Spleen (tissue), 11 donors: ENCODE results near the gene HNRNPA2B1. TPM values are rescaled to one million over a fixed set of nuclear protein-coding genes. Genes with fewer than 3 reads are reported as not detected.

Source experiments
- DNase-seq: peaks from one replicate; pipeline ENCODE4 v3.0.0-alpha.2; 2020
- H3K27ac ChIP-seq, 8 donors: fragments of 200-600 bp; sonication (generic) in 7 of 8; 1 replicate in 4 of 8; 2 replicates in 4 of 8; pipeline versions ENCODE4 v1.5.0 to v1.8.0; 2016 to 2021; ENCODE audit warnings: inconsistent platforms in 4 of 8, mild to moderate bottlenecking in 4 of 8, moderate library complexity in 1 of 8
- H3K27me3 ChIP-seq, 7 donors: fragments of 200-600 bp; sonication (generic) in 6 of 7; replicated peaks in 1 of 7; 1 replicate in 4 of 7; 2 replicates in 3 of 7; pipeline versions ENCODE4 v1.5.0 to v1.8.0; 2016 to 2021; ENCODE audit warnings: inconsistent platforms in 3 of 7, mild to moderate bottlenecking in 1 of 7
- H3K36me3 ChIP-seq, 6 donors: fragments of 200-600 bp; sonication (generic) in 5 of 6; 1 replicate in 4 of 6; 2 replicates in 2 of 6; pipeline versions ENCODE4 v1.5.0 to v1.8.0; 2016 to 2021; ENCODE audit warnings: inconsistent platforms in 2 of 6
- H3K4me1 ChIP-seq, 6 donors: fragments of 200-600 bp; sonication (generic) in 5 of 6; 1 replicate in 3 of 6; 2 replicates in 3 of 6; pipeline versions ENCODE4 v1.5.0 to v1.8.0; 2016 to 2021; ENCODE audit warnings: inconsistent platforms in 3 of 6
- H3K4me3 ChIP-seq, 8 donors: fragments of 200-600 bp; sonication (generic) in 7 of 8; 1 replicate in 4 of 8; 2 replicates in 4 of 8; pipeline versions ENCODE4 v1.5.0 to v1.8.0; 2016 to 2021; ENCODE audit warnings: inconsistent platforms in 4 of 8, mild to moderate bottlenecking in 4 of 8, moderate library complexity in 2 of 8
- H3K9me3 ChIP-seq, 8 donors: fragments of 200-600 bp; sonication (generic) in 7 of 8; 1 replicate in 4 of 8; 2 replicates in 4 of 8; pipeline versions ENCODE4 v1.5.0 to v1.8.0; 2016 to 2021; ENCODE audit warnings: inconsistent platforms in 4 of 8
- POLR2A ChIP-seq, 3 donors: fragments of 450-650 bp; IDR thresholded peaks; one replicate each; pipeline ENCODE4 v1.5.1; 2017; ENCODE audit warnings: antibody characterized with exemption in 3 of 3, mild to moderate bottlenecking in 1 of 3
- POLR2AphosphoS5 ChIP-seq, 3 donors: sonication (generic); formaldehyde crosslinking; IDR thresholded peaks; one replicate each; pipeline ENCODE4 v1.5.1; 2017; ENCODE audit warnings: antibody characterized with exemption in 3 of 3
- WGBS, 5 donors: extraction: QIAGEN DNeasy Blood & Tissue Kit in 3 of 5; methylation state at CpG; one replicate each; pipeline versions ENCODE4 v1.1.5 to v1.1.7; 2013 to 2018; 5-methylcytosine and 5-hydroxymethylcytosine counted together
- intact Hi-C: fragments of 100-400 bp; cut with DNase I; formaldehyde crosslinking; loops from one replicate; pipeline ENCODE4 v1.15.0; 2023; ENCODE audit warnings: low total_unique reads
- polyA plus RNA-seq, 3 donors: library from polyadenylated mRNA; stranded (reverse); fragments of 200-250 nt; gene quantifications; one replicate each; pipeline ENCODE4 v1.2.1, GENCODE V29; 2013
- total RNA-seq, 7 donors: library from RNA; depleted of rRNA in 3 of 7; stranded (reverse); fragments of >200 nt in 3 of 7; fragmentation: NEBNext Ultra II Directional in 4 of 7; extraction: Animal tissue kit (Norgen Biotek cat#: 25700) in 4 of 7; gene quantifications; one replicate each; pipeline versions ENCODE4 v1.1.0 to v1.2.1, GENCODE V29; 2016 to 2021
- TF ChIP-seq, protein P1 (sequence below), 11 experiments: fragments of 200-600 bp in 7 of 11; fragments of 450-650 bp in 4 of 11; sonication (generic) in 4 of 11; IDR thresholded peaks in 8 of 11; conservative IDR thresholded peaks in 3 of 11; 1 replicate in 7 of 11; 2 replicates in 4 of 11; pipeline versions ENCODE4 v1.4.0 to v1.8.0; 2016 to 2021; ENCODE audit warnings: antibody characterized with exemption in 11 of 11, inconsistent platforms in 4 of 11, mild to moderate bottlenecking in 1 of 11
- donor health status: healthy with polysubstance abuse.
- donor health status: DM: no; HTN: no; CAD: no; lungs with moderate emphysema.
- donor health status: DM: no; HTN: no; CAD: no.
- donor health status: Bipolar disorder and iron deficiency.
- donor health status: healthy.
- donor health status: DM: no; HTN: no; CAD: no.
- donor health status: DM: yes; HTN: yes; CAD: no.

HNRNPA2B1 gene
- total and polyA plus RNA-seq, 10 donors: 267 to 690 (median 458) TPM

DNA sequence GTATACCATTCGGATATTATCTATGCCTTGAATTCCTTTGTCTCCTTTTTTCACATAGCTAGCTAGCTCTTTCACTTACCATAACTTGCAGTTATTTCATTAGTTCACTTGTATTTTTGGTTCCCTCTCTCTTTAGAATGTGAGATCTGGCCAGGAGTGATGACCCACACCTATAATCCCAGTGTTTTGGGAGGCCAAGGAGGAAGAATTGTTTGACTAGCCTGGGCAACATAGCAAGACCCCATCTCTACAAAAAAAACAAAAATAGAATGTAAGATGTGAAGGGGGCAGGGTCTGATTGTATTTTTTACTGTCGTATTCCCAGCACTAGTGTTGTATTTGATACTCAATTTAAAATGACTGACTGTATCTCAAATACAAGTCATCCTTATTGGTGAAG is 28.9 kb downstream of the HNRNPA2B1 start:
- Histone ChIP-seq H3K27ac (no peak overlapping the region), H3K36me3 (peaks cover 0 to 25% (median 3%) of the 10 kb centered on the region in 6 donors), H3K27me3 (no peaks in the 10 kb centered on the region), H3K4me1 (peaks cover 7 to 16% (median 13%) of the 10 kb centered on the region in 6 donors), H3K9me3 (no peaks in the 10 kb centered on the region), H3K4me3 (no peak overlapping the region)
- intact Hi-C loops: no loop called here
- TF ChIP-seq POLR2AphosphoS5 (IDR thresholded peaks at IDR 0.05): no peak
- no peak for TF ChIP-seq POLR2A (IDR thresholded peaks at IDR 0.05)
- TF ChIP-seq, protein P1, sequence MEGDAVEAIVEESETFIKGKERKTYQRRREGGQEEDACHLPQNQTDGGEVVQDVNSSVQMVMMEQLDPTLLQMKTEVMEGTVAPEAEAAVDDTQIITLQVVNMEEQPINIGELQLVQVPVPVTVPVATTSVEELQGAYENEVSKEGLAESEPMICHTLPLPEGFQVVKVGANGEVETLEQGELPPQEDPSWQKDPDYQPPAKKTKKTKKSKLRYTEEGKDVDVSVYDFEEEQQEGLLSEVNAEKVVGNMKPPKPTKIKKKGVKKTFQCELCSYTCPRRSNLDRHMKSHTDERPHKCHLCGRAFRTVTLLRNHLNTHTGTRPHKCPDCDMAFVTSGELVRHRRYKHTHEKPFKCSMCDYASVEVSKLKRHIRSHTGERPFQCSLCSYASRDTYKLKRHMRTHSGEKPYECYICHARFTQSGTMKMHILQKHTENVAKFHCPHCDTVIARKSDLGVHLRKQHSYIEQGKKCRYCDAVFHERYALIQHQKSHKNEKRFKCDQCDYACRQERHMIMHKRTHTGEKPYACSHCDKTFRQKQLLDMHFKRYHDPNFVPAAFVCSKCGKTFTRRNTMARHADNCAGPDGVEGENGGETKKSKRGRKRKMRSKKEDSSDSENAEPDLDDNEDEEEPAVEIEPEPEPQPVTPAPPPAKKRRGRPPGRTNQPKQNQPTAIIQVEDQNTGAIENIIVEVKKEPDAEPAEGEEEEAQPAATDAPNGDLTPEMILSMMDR (IDR thresholded peaks at IDR 0.05 in 8 of 11, conservative IDR thresholded peaks at IDR 0.05 in 3 of 11): no peak
- no peak for DNase-seq
- 93 to 98% (median 96%) methylated on average over 2 of the region's 2 CpGs for WGBS, 5 donors

DNA sequence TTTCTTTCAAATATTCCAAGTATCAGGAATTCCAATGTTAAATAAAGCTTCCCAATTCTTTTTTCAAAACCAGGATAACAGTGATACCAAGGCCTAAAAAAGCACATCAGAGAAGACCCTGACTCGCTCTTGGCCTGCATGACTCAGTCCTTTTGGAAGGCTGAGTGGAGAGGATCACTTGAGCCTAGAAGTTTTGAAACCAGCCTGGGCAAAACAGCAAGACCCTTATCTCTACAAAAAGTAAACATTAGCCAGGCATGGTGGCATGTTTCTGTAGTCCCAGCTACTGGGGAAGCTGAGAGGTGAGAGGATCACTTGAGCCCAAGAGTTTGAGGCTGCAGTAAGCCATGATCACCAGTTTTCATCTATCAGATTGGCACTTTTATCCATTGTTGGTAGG is 29.9 kb downstream of the HNRNPA2B1 start:
- H3K9me3 ChIP-seq: no peaks in the 10 kb centered on the region
- H3K4me1 ChIP-seq: peaks cover 7 to 22% (median 15%) of the 10 kb centered on the region in 6 donors
- no peak for TF ChIP-seq POLR2AphosphoS5 (IDR thresholded peaks at IDR 0.05)
- TF ChIP-seq POLR2A (IDR thresholded peaks at IDR 0.05): no peak
- TF ChIP-seq, protein P1 (IDR thresholded peaks at IDR 0.05 in 8 of 11, conservative IDR thresholded peaks at IDR 0.05 in 3 of 11): no peak
- DNase-seq: no peak
- H3K36me3 ChIP-seq: peaks cover 0 to 25% (median 3%) of the 10 kb centered on the region in 6 donors
- no peak overlapping the region for H3K27ac ChIP-seq
- H3K27me3 ChIP-seq: no peaks in the 10 kb centered on the region
- 92 to 97% (median 95%) methylated on average over 1 of the region's 1 CpG for WGBS, 5 donors
- no peak overlapping the region for H3K4me3 ChIP-seq
- intact Hi-C loops: no loop called here

- no peaks in the 10 kb centered on the region for H3K27me3 ChIP-seq
- intact Hi-C loops: no loop called here
- no peak for DNase-seq
- no peak overlapping the region for H3K4me3 ChIP-seq
- TF ChIP-seq, protein P1 (IDR thresholded peaks at IDR 0.05 in 8 of 11, conservative IDR thresholded peaks at IDR 0.05 in 3 of 11): no peak
- no peak for TF ChIP-seq POLR2AphosphoS5 (IDR thresholded peaks at IDR 0.05)
- H3K27ac ChIP-seq: no peak overlapping the region
- WGBS, 5 donors: 74 to 87% (median 86%) methylated on average over 3 of the region's 3 CpGs
- peaks cover 7 to 22% (median 15%) of the 10 kb centered on the region in 6 donors for H3K4me1 ChIP-seq
- peaks cover 0 to 25% (median 3%) of the 10 kb centered on the region in 6 donors for H3K36me3 ChIP-seq
- H3K9me3 ChIP-seq: no peaks in the 10 kb centered on the region
These were observed 31.3 kb downstream of the HNRNPA2B1 start for GRCh38 chr7:26169271-26169670.

- Histone ChIP-seq H3K4me1 (peaks cover 7 to 22% (median 15%) of the 10 kb centered on the region in 6 donors), H3K9me3 (peaks cover 0 to 4% (median 0%) of the 10 kb centered on the region in 8 donors), H3K4me3 (no peak overlapping the region), H3K36me3 (peaks cover 0 to 25% (median 3%) of the 10 kb centered on the region in 6 donors), H3K27me3 (no peaks in the 10 kb centered on the region), H3K27ac (no peak overlapping the region)
- 81 to 96% (median 93%) methylated on average over 6 of the region's 6 CpGs for WGBS, 5 donors
- DNase-seq: no peak
- intact Hi-C loops: no loop called here
- TF ChIP-seq POLR2A (IDR thresholded peaks at IDR 0.05) (no peak), POLR2AphosphoS5 (IDR thresholded peaks at IDR 0.05) (no peak)
- TF ChIP-seq, protein P1 (IDR thresholded peaks at IDR 0.05 in 8 of 11, conservative IDR thresholded peaks at IDR 0.05 in 3 of 11): no peak
These were observed 32.0 kb downstream of the HNRNPA2B1 start for GRCh38 chr7:26168458-26169023.
